Suprapubic skin (tissue), 4 donors: ENCODE measurements around the gene UBE2K.
"Not testable (repeated sequence)": the region's sequence is repeated elsewhere in the genome, so short reads cannot be mapped to it uniquely, and the experiment has no call there.

Experiments
- CTCF ChIP-seq, 2 donors: fragments of 200-600 bp in 1 of 2; fragments of 450-650 bp in 1 of 2; sonication (generic) in 1 of 2; IDR thresholded peaks; one replicate each; pipeline ENCODE4 v1.5.1; 2016 to 2019; ENCODE audit warnings: antibody characterized with exemption in 2 of 2, mild to moderate bottlenecking in 1 of 2, moderate library complexity in 1 of 2
- EP300 ChIP-seq: sonication (generic); formaldehyde crosslinking; IDR thresholded peaks from one replicate; pipeline ENCODE4 v1.6.1; 2017; ENCODE audit warnings: antibody characterized with exemption
- POLR2A ChIP-seq, 2 donors: fragments of 450-650 bp; IDR thresholded peaks; one replicate each; pipeline ENCODE4 v1.6.1; 2017; ENCODE audit warnings: antibody characterized with exemption in 2 of 2, mild to moderate bottlenecking in 2 of 2, moderate library complexity in 2 of 2
- POLR2AphosphoS5 ChIP-seq, 3 donors: sonication (generic); formaldehyde crosslinking; IDR thresholded peaks; one replicate each; pipeline ENCODE4 v1.6.1; 2017; ENCODE audit warnings: antibody characterized with exemption in 3 of 3

- TF ChIP-seq CTCF (IDR thresholded peaks at IDR 0.05); EP300; POLR2A (IDR thresholded peaks at IDR 0.05); POLR2AphosphoS5 (IDR thresholded peaks at IDR 0.05): not testable (repeated sequence)
These were observed 6.9 kb downstream of the UBE2K start for GRCh38 chr4:39704789-39705188.
